ENCODE data around the gene BFSP2.

- TF ChIP-seq POLR2A (IDR thresholded peaks at IDR 0.05): no peak
- no peak for TF ChIP-seq CTCF (IDR thresholded peaks at IDR 0.05)
These were observed 24.5 kb upstream of the BFSP2 start for GRCh38 chr3:133375403-133375745.

Measured in tibial nerve (tissue), 3 donors.